HEK293T (cell line): ENCODE results near the gene KIF13A.

Experiments
- ELF4 ChIP-seq: fragments of 450-650 bp; IDR thresholded peaks from 2 replicates; pipeline ENCODE4 v1.6.1; 2017; ENCODE audit warnings: antibody characterized with exemption
- FOXM1 ChIP-seq: fragments of 450-650 bp; IDR thresholded peaks from 2 replicates; pipeline ENCODE4 v1.6.1; 2017; ENCODE audit warnings: mild to moderate bottlenecking, borderline replicate concordance
- SP1 ChIP-seq: fragments of 450-650 bp; IDR thresholded peaks from 2 replicates; pipeline ENCODE4 v1.6.1; 2017

GRCh38 chr6:17846762-17847161 lies 140.7 kb downstream of the KIF13A start:
- TF ChIP-seq ELF4 (no peak), FOXM1 (no peak), SP1 (no peak)
